Ovary (tissue), 9 donors: ENCODE data around the gene RPS6KB2. TPM values are rescaled to one million over a fixed set of nuclear protein-coding genes. Genes with fewer than 3 reads are reported as not detected.

Experiments
- DNase-seq, 5 donors: peaks; one replicate each; pipeline ENCODE4 v3.0.0-alpha.2; 2019 to 2020
- H3K27ac ChIP-seq, 2 donors: fragments of 200-600 bp; one replicate each; pipeline versions ENCODE4 v1.5.1 to v1.8.0; 2019 to 2022
- H3K27me3 ChIP-seq: fragments of 200-600 bp; one replicate; pipeline ENCODE4 v1.8.0; 2022
- H3K36me3 ChIP-seq: fragments of 200-600 bp; sonication (generic); one replicate; pipeline ENCODE4 v1.5.1; 2019
- H3K4me1 ChIP-seq: one replicate; pipeline ENCODE4 v1.8.1; 2013; ENCODE audit warnings: mild to moderate bottlenecking, moderate library complexity; ENCODE audit not compliant: insufficient read depth
- H3K4me3 ChIP-seq: fragments of 200-600 bp; sonication (generic); one replicate; pipeline ENCODE4 v1.5.1; 2017
- H3K9me3 ChIP-seq, 2 donors: fragments of 200-600 bp in 1 of 2; sonication (generic) in 1 of 2; one replicate each; pipeline versions ENCODE4 v1.5.1 to v1.8.1; 2013 to 2019; ENCODE audit warnings: mild to moderate bottlenecking in 1 of 2, moderate library complexity in 1 of 2
- CTCF ChIP-seq, 3 donors: fragments of 450-650 bp in 2 of 3; fragments of 200-600 bp in 1 of 3; IDR thresholded peaks; one replicate each; pipeline versions ENCODE4 v1.5.1 to v1.8.0; 2016 to 2022; ENCODE audit warnings: antibody characterized with exemption in 3 of 3, mild to moderate bottlenecking in 1 of 3
- EP300 ChIP-seq: sonication (generic); formaldehyde crosslinking; IDR thresholded peaks from one replicate; pipeline ENCODE4 v1.6.1; 2017; ENCODE audit warnings: antibody characterized with exemption
- POLR2A ChIP-seq: fragments of 450-650 bp; IDR thresholded peaks from one replicate; pipeline ENCODE4 v1.6.1; 2017; ENCODE audit warnings: antibody characterized with exemption, mild to moderate bottlenecking, moderate library complexity
- WGBS, 3 donors: extraction: QIAGEN DNeasy Blood & Tissue Kit in 1 of 3; methylation state at CpG; one replicate each; pipeline versions ENCODE4 v1.1.5 to v1.1.7; 2013 to 2017; 5-methylcytosine and 5-hydroxymethylcytosine counted together
- intact Hi-C, 4 donors: fragments of 100-400 bp; cut with DNase I; formaldehyde crosslinking; loops; one replicate each; pipeline versions ENCODE4 v1.11.0 to v1.15.1; 2022 to 2023
- polyA plus RNA-seq, 2 donors: library from polyadenylated mRNA; stranded (reverse); fragments of 200-250 nt in 1 of 2; fragments of 350-450 nt in 1 of 2; fragmentation: Illumina TruSeq in 1 of 2; extraction: RNeasy Lipid Tissue Mini Kit (QIAGEN cat#74804) in 1 of 2; gene quantifications; one replicate each; pipeline ENCODE4 v1.2.3, GENCODE V29; 2013 to 2014
- total RNA-seq, 7 donors: library from RNA; depleted of rRNA in 2 of 7; stranded (reverse); fragments of >200 nt in 2 of 7; fragmentation: NEBNext Ultra II Directional in 3 of 7; extraction: Animal tissue kit (Norgen Biotek cat#: 25700) in 3 of 7; gene quantifications; one replicate each; pipeline versions ENCODE4 v1.1.0 to v1.2.4, GENCODE V29; 2016 to 2023
- donor health status: DM: no; HTN: no; CAD: no; lungs with moderate emphysema.
- donor health status: DM: no; HTN: no; CAD: no.
- donor health status: Bipolar disorder and iron deficiency.
- donor health status: DM: yes; HTN: yes; CAD: no.
- donor health status: DM: no; HTN: no; CAD: no.
- donor health status: DM: yes; HTN: yes; CAD: no.

Gene RPS6KB2
- total and polyA plus RNA-seq, 9 donors: 10.4 to 38.6 (median 33.1) TPM

GRCh38 chr11:67389477-67389876, 38.8 kb upstream of the RPS6KB2 start:
- no peak for DNase-seq
- WGBS, 3 donors: 58 to 69% (median 65%) methylated on average over 6 of the region's 6 CpGs
- H3K4me1 ChIP-seq: peaks cover 3% of the 10 kb centered on the region
- intact Hi-C loops: loop anchor here in 1 of 4 donors (5.0 kb wide), 1 partner anchor 37 kb away; the partner anchor contains the start of gene POLD4
- H3K36me3 ChIP-seq: no peaks in the 10 kb centered on the region
- no peaks in the 10 kb centered on the region for H3K27me3 ChIP-seq
- H3K27ac ChIP-seq: no peak overlapping the region
- no peaks in the 10 kb centered on the region for H3K9me3 ChIP-seq
- H3K4me3 ChIP-seq: no peak overlapping the region
- TF ChIP-seq EP300 (no peak), CTCF (IDR thresholded peaks at IDR 0.05) (peak in 1 of 3 donors; percentile 17)

- intact Hi-C loops: loop anchor here in 1 of 4 donors (10.0 kb wide), 1 partner anchor 116 kb away; no protein-coding TSS in a partner anchor
- Histone ChIP-seq H3K4me3 (peak overlapping the region; percentile 56), H3K36me3 (no peaks in the 10 kb centered on the region), H3K9me3 (no peaks in the 10 kb centered on the region), H3K27me3 (no peaks in the 10 kb centered on the region), H3K27ac (peak overlapping the region in 1 of 2 donors; percentile 73), H3K4me1 (peaks cover 3% of the 10 kb centered on the region)
- 6 to 10% (median 9%) methylated on average over 15 of the region's 15 CpGs for WGBS, 3 donors
- DNase-seq: no peak
- TF ChIP-seq POLR2A (no peak), CTCF (IDR thresholded peaks at IDR 0.05) (no peak), EP300 (no peak)
Measured at GRCh38 chr11:67390947-67391303, 37.4 kb upstream of the RPS6KB2 start.

GRCh38 chr11:67391304-67392182, 36.8 kb upstream of the RPS6KB2 start, which contains the start of gene RAD9A:
TSS of gene RAD9A (plus strand) at chr11:67391986. CDS start at chr11:67392045, 59 bp downstream.
- no peaks in the 10 kb centered on the region for H3K36me3 ChIP-seq
- H3K4me3 ChIP-seq: peak within 1 kb of the TSS; percentile 56
- TF ChIP-seq EP300 (peak; percentile 71), POLR2A (peak; percentile 29), CTCF (IDR thresholded peaks at IDR 0.05) (peak in 1 of 3 donors; percentile 37)
- no peaks in the 10 kb centered on the region for H3K9me3 ChIP-seq
- H3K4me1 ChIP-seq: peaks cover 3% of the 10 kb centered on the region
- DNase-seq: peak; percentile 94 to 97 (median 95)
- whole genome bisulfite sequencing, 3 donors: 0 to 1% (median 0%) methylated on average over 32 to 75 of the region's 75 CpGs
- intact Hi-C loops: loop anchor here in 1 of 4 donors (10.0 kb wide), 1 partner anchor 117 kb away; no protein-coding TSS in a partner anchor
- peak within 1 kb of the TSS; percentile 62 to 73 for H3K27ac ChIP-seq
- H3K27me3 ChIP-seq: no peaks in the 10 kb centered on the region

GRCh38 chr11:67392183-67392715, 36.0 kb upstream of the RPS6KB2 start:
- no peaks in the 10 kb centered on the region for H3K36me3 ChIP-seq
- peaks cover 3% of the 10 kb centered on the region for H3K4me1 ChIP-seq
- 6 to 7% (median 7%) methylated on average over 30 to 31 of the region's 31 CpGs for WGBS, 3 donors
- peak overlapping the region; percentile 56 for H3K4me3 ChIP-seq
- peak overlapping the region; percentile 12 to 62 for H3K27ac ChIP-seq
- intact Hi-C loops: loop anchor here in 1 of 4 donors (10.0 kb wide), 1 partner anchor 117 kb away; no protein-coding TSS in a partner anchor
- DNase-seq: no peak
- no peaks in the 10 kb centered on the region for H3K9me3 ChIP-seq
- no peak for TF ChIP-seq CTCF (IDR thresholded peaks at IDR 0.05)
- no peak for TF ChIP-seq POLR2A
- no peak for TF ChIP-seq EP300
- H3K27me3 ChIP-seq: no peaks in the 10 kb centered on the region
